GM12801 (cell line): Measurements from ENCODE around the gene ABL1.

Experiments
- TF ChIP-seq, protein P1 (sequence below): IDR thresholded peaks from one replicate; pipeline ENCODE4 v1.5.1; 2011; ENCODE audit warnings: control low read depth; ENCODE audit not compliant: insufficient read length; ENCODE audit errors: extremely low read depth

The ABL1 gene

DNA sequence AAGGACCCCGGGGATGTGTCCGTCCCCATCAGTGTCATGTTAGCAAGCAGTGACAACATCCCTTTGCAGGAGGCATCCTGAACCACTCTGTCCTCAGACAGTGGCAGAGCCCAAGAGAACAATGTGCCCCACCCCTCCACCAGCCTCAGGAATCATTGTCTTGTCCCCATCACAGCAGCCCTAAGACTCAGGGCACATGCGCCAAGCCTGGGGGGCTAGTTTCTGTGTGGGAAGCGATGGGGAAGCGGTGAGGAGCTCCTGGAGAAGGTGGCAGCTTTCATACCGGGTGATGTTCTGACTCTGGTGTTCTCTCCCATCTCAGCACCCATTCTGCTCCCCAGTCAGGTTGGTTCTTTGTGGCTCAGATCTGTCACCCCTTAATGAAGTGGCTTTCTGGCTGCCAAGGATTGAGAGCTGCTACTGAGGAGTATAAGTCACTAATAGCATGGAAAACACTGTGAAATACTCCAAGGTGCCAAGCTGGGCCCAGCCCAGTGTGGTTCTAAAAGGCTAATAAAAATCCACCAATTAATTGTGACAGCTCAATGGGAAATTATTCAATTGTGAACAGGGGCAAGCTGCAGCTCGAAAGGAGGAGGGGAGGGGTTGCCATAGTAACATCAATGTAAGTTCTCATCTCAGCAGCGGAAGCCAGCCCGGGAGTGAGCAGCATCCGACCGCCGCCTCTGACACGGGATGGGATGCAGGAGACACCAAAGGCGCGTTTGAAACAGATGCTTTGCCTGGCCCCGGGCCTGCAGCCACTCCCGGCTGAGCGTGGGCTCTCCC is 56.8 kb downstream of the ABL1 start:
- TF ChIP-seq, protein P1, sequence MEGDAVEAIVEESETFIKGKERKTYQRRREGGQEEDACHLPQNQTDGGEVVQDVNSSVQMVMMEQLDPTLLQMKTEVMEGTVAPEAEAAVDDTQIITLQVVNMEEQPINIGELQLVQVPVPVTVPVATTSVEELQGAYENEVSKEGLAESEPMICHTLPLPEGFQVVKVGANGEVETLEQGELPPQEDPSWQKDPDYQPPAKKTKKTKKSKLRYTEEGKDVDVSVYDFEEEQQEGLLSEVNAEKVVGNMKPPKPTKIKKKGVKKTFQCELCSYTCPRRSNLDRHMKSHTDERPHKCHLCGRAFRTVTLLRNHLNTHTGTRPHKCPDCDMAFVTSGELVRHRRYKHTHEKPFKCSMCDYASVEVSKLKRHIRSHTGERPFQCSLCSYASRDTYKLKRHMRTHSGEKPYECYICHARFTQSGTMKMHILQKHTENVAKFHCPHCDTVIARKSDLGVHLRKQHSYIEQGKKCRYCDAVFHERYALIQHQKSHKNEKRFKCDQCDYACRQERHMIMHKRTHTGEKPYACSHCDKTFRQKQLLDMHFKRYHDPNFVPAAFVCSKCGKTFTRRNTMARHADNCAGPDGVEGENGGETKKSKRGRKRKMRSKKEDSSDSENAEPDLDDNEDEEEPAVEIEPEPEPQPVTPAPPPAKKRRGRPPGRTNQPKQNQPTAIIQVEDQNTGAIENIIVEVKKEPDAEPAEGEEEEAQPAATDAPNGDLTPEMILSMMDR = no peak

DNA sequence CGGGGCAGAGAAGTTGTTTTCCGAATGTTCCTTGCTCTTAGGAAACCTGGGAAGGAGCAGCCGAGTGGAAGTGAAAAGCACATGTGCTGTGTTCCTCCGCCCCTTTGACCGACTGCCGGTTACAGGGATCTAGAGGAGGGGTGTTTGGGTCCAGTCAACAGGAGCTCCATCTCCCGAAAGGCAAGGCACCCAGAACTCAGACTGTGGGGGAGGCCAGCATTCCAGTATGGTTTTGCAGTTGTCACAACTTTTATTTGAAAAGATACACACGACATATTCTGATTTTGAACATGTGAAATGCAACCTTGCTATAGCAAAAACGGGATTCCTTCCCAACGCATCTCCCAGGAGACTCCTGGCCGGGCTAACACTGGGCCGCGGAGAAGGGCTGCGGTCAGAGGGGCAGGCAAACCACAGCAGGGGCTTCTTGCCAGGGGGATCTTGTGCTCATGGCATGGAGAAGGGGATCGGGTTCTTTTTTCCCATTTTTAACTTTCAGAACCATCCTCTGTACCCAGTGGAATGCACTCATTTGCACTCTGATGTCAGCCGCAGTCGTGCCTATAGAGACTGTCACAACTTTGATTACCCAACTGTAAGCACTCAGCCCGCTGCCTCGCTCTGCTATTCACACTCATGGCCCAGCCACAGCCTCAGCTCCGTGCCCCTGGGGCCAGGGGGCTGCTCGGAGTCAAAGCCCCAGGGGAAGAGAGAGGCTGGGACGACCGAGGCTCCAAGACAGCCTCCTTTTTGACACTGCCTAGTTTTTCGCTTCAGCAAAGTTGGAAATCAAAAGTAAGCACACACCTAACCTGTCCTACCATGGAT is 57.6 kb downstream of the ABL1 start:
- TF ChIP-seq, protein P1 = no peak

DNA sequence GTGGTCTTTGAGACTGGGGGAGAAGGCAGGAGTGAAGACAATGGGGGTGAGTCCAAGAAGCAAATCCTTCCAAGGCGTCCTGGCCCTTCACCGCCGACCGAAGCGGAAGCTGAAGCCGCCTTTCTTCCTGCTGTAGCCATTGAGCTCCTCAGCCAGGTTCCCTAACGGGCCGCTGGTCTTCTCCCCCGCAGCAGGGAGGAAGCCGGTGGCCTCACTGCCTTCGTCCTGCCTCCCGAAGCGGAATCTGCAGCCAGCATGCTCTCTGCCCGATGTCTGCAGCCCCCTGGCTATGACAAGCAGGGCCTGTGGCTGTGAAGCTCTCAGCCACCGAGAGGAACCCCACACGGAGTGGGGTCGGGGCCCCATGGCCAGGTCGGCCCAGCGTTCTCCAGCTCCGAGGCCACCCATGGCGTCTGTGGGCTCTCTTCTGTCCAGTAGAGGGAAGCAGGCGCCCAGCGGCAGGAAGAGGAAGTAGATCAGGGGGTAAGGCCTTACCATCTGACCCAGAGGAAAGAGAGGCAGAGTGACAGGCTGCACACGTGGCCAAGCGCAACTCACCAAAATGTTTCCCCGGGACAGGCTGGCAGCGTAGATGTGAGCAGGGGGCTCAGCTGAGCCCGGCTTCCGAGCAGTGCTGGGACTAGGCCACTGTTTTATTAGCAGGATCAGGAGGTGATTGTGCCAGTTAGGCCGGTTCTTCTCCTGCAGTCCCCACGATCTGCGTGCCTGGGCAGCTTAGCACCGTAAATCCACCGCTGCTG is 58.5 kb downstream of the ABL1 start:
- TF ChIP-seq, protein P1 = no peak

DNA sequence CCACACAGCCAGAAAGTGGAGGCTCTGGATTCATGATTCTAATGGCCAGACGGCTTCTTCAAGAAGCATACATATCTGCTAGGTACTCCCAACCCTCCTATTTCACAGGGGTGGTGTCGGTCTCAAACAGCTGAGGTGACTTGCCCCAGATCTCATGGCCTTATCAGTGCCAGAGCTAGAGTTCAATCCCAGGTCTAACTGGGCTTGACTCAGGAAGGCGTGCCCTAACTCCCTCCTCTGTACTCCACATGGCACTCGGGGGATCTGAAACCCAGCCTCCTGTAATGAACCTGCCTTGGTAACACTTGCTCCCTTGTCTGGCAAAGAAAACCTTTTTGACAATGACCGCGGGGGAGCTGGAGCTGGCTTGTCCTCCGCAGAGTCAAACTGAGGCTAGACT is 59.5 kb downstream of the ABL1 start:
- TF ChIP-seq, protein P1 = no peak

DNA sequence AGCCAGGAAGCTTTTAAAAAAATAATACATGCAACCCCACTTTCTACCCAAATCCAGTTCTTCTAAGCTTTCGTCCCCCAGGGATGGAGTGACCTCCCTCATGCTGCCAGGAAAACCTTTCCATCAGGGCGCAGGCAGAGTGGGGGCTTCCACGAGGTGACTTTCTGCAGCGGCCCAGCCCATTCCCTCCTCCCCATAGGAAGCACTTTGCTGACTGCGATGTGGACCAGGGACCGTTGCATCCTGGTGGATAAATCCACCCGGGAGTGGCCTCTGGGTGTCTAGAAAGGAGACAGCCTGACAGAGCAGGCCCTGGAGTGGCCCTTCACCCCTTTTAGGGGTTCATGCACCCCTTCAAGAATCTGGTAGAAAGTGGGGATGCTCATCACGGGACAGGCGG is 60.0 kb downstream of the ABL1 start:
- TF ChIP-seq, protein P1 = no peak

DNA sequence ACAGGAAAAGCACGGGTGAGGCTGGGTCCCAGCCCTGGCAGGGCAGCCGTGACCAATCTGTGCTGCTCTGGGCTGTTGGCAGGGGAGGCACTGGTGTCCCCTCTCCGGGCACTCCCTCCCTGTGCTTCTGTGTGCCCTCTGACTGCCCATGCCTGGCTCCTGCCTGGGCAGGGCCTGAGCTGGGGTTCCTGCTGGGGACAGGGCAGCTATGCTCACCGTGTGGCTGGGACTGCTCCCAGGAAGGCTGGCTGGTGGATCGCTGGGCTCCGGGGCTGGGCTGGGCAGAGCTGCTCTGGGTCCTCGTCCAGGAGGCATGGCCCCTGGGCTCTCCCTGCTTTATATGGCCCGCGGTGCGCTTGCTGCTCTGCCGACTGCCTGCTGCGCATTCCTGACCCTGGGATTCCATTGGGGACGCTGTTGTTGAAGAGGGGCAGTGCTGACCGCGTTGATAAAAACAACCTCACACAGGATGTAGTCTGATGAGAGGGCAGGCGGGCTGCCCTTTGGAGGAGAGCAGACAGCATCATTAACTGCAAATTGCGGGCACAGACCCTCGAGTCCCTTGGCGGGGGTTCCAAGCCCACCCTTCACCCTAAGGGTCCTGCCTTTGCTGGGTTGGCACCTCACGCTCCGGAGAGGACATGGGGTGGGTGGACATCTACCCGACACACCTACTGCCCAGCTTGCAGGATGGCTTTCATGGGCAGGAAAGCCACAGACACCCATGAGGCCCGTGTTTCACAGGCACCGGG is 60.6 kb downstream of the ABL1 start:
- TF ChIP-seq, protein P1 = no peak
